Thyroid gland (tissue), 4 donors: ENCODE results near the gene HDAC5. TPM values are rescaled to one million over a fixed set of nuclear protein-coding genes. Genes with fewer than 3 reads are reported as not detected.

Source experiments
- DNase-seq, 2 donors: peaks; one replicate each; pipeline ENCODE4 v3.0.0-alpha.2; 2019
- H3K27ac ChIP-seq, 3 donors: fragments of 200-600 bp; sonication (generic); 1 replicate in 2 of 3; 2 replicates in 1 of 3; pipeline ENCODE4 v1.5.1; 2016 to 2019; ENCODE audit warnings: mild to moderate bottlenecking in 1 of 3, moderate library complexity in 1 of 3
- H3K27me3 ChIP-seq: fragments of 200-600 bp; sonication (generic); one replicate; pipeline ENCODE4 v1.5.1; 2019
- H3K36me3 ChIP-seq, 2 donors: fragments of 200-600 bp; sonication (generic); one replicate each; pipeline ENCODE4 v1.5.1; 2016 to 2019
- H3K4me1 ChIP-seq, 2 donors: fragments of 200-600 bp; sonication (generic); one replicate each; pipeline ENCODE4 v1.5.1; 2017 to 2019
- H3K4me3 ChIP-seq, 3 donors: fragments of 200-600 bp; sonication (generic); replicated peaks in 1 of 3; 1 replicate in 2 of 3; 2 replicates in 1 of 3; pipeline ENCODE4 v1.5.1; 2016; ENCODE audit warnings: mild to moderate bottlenecking in 1 of 3
- H3K9me3 ChIP-seq: fragments of 200-600 bp; sonication (generic); one replicate; pipeline ENCODE4 v1.5.1; 2017
- CTCF ChIP-seq, 6 experiments: fragments of 200-600 bp in 3 of 6; fragments of 450-650 bp in 3 of 6; sonication (generic) in 3 of 6; IDR thresholded peaks; one replicate each; pipeline ENCODE4 v1.5.1; 2016 to 2019; ENCODE audit warnings: antibody characterized with exemption in 6 of 6, mild to moderate bottlenecking in 2 of 6, inconsistent platforms in 1 of 6, moderate library complexity in 1 of 6
- POLR2A ChIP-seq, 2 donors: fragments of 450-650 bp; IDR thresholded peaks; one replicate each; pipeline ENCODE4 v1.6.1; 2017; ENCODE audit warnings: antibody characterized with exemption in 2 of 2, mild to moderate bottlenecking in 2 of 2, moderate library complexity in 1 of 2
- WGBS, 2 donors: methylation state at CpG; one replicate each; pipeline ENCODE4 v1.1.5; 2017; 5-methylcytosine and 5-hydroxymethylcytosine counted together
- intact Hi-C: fragments of 100-400 bp; cut with DNase I; formaldehyde crosslinking; loops from one replicate; pipeline ENCODE4 v1.15.1; 2023
- total RNA-seq, 4 donors: library from RNA; depleted of rRNA; stranded (reverse); fragments of >200 nt; gene quantifications; one replicate each; pipeline ENCODE4 v1.2.3, GENCODE V29; 2016

The HDAC5 gene
- total RNA-seq, 4 donors from 2014 or later, result 69.5 to 142 (median 107) TPM

GRCh38 chr17:44167181-44167861 is 43.9 kb upstream of the HDAC5 start:
- intact Hi-C loops, result no loop called here
- peaks cover 4 to 21% of the 10 kb centered on the region in 2 donors for H3K4me1 ChIP-seq
- H3K27ac ChIP-seq, result no peak overlapping the region
- no peak for TF ChIP-seq POLR2A (IDR thresholded peaks at IDR 0.05)
- no peak for TF ChIP-seq CTCF (IDR thresholded peaks at IDR 0.05)
- no peaks in the 10 kb centered on the region for H3K36me3 ChIP-seq
- 83 to 97% methylated on average over 6 to 7 of the region's 7 CpGs for WGBS, 2 donors
- no peaks in the 10 kb centered on the region for H3K27me3 ChIP-seq
- no peak overlapping the region for H3K4me3 ChIP-seq
- no peaks in the 10 kb centered on the region for H3K9me3 ChIP-seq
- no peak for DNase-seq

- Histone ChIP-seq H3K4me3 (no peak overlapping the region), H3K36me3 (no peaks in the 10 kb centered on the region), H3K9me3 (no peaks in the 10 kb centered on the region), H3K4me1 (peaks cover 0 to 9% of the 10 kb centered on the region in 2 donors), H3K27ac (no peak overlapping the region), H3K27me3 (no peaks in the 10 kb centered on the region)
- intact Hi-C loops, result no loop called here
- WGBS, 2 donors, result 94 to 100% methylated on average over 1 of the region's 1 CpG
- TF ChIP-seq POLR2A (IDR thresholded peaks at IDR 0.05) (no peak), CTCF (IDR thresholded peaks at IDR 0.05) (no peak)
- no peak for DNase-seq
Measured at GRCh38 chr17:44164476-44164875, 41.0 kb upstream of the HDAC5 start.

GRCh38 chr17:44159519-44160210 is 36.2 kb upstream of the HDAC5 start:
- intact Hi-C loops, result no loop called here
- Histone ChIP-seq H3K27me3 (no peaks in the 10 kb centered on the region), H3K4me1 (no peaks in the 10 kb centered on the region), H3K9me3 (no peaks in the 10 kb centered on the region), H3K4me3 (no peak overlapping the region), H3K36me3 (no peaks in the 10 kb centered on the region), H3K27ac (no peak overlapping the region)
- 90 to 91% methylated on average over 15 of the region's 15 CpGs for WGBS, 2 donors
- TF ChIP-seq POLR2A (IDR thresholded peaks at IDR 0.05) (no peak), CTCF (IDR thresholded peaks at IDR 0.05) (no peak)
- DNase-seq, result no peak

DNA sequence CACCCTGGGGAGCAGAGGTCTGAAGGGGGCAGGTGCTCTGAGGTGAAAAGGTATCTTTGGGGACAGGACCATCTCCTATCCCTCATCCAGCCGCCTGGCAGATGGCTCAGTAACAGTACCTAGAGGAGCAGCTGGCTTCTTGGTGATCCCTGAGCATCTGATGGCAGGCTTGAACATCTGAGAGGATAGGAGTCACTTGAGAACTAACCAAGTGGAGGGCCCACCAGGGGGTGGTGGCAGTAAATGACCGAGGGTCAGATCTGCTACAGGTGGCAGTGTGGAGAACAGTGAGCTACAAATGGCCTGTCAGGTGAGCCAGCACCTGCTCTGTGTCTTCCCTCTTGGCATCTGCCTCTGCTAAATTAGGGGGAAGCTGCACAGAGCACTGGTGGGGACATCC is 32.0 kb upstream of the HDAC5 start:
- Histone ChIP-seq H3K27ac (no peak overlapping the region), H3K4me3 (no peak overlapping the region), H3K9me3 (no peaks in the 10 kb centered on the region), H3K36me3 (no peaks in the 10 kb centered on the region), H3K27me3 (no peaks in the 10 kb centered on the region), H3K4me1 (no peaks in the 10 kb centered on the region)
- 43 to 77% methylated on average over 1 to 2 of the region's 2 CpGs for WGBS, 2 donors
- DNase-seq, result no peak
- intact Hi-C loops, result no loop called here
- no peak for TF ChIP-seq CTCF (IDR thresholded peaks at IDR 0.05)
- no peak for TF ChIP-seq POLR2A (IDR thresholded peaks at IDR 0.05)

DNA sequence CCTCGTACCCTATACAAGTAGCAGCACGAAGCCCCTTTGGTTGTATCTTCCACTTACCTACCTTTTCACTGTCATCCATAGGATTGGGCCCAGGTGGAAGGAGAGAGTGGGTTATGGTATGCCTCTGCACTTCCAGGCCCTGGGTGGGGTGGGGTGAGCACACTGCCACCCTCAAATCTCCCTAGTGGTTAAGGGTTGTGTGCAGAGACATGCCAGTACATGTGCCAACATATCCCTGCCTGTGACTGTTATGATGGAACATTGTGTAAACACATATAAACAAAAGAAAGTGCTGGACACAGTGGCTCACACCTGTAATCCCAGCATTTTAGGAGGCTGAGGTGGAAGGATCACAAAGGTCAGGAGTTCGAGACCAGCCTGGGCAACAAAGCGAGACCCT is 29.4 kb upstream of the HDAC5 start:
- Histone ChIP-seq H3K4me3 (no peak overlapping the region), H3K36me3 (no peaks in the 10 kb centered on the region), H3K27me3 (no peaks in the 10 kb centered on the region), H3K4me1 (no peaks in the 10 kb centered on the region), H3K9me3 (no peaks in the 10 kb centered on the region), H3K27ac (no peak overlapping the region)
- 98% methylated on average over 4 of the region's 4 CpGs for WGBS, 2 donors
- no peak for DNase-seq
- intact Hi-C loops, result no loop called here
- TF ChIP-seq POLR2A (IDR thresholded peaks at IDR 0.05) (no peak), CTCF (IDR thresholded peaks at IDR 0.05) (no peak)
